ENCODE results near the gene STARD13.

- TF ChIP-seq GABPA (IDR thresholded peaks at IDR 0.05 in 1 of 2, conservative IDR thresholded peaks at IDR 0.05 in 1 of 2): no peak
- no peak for TF ChIP-seq CTCF (IDR thresholded peaks at IDR 0.05; ENCODE audit: low read depth, low read length, missing input control)
- TF ChIP-seq RAD21 (IDR thresholded peaks at IDR 0.05): no peak
Observed at GRCh38 chr13:33196767-33197166, 88.8 kb downstream of the STARD13 start.

All from liver (tissue), 3 donors.